Activated T-helper 1 cell treated with anti-CD3 and anti-CD28 coated beads, Interleukin-2, amount 50 U/mL, for 16 hours (primary cell): ENCODE results near the gene TOPBP1.

Experiments used
- DNase-seq, 2 donors: peaks; one replicate each; pipeline ENCODE4 v3.0.0-alpha.2; 2020; ENCODE audit warnings: low read depth in 1 of 2, low spot score in 1 of 2

Gene TOPBP1

DNA sequence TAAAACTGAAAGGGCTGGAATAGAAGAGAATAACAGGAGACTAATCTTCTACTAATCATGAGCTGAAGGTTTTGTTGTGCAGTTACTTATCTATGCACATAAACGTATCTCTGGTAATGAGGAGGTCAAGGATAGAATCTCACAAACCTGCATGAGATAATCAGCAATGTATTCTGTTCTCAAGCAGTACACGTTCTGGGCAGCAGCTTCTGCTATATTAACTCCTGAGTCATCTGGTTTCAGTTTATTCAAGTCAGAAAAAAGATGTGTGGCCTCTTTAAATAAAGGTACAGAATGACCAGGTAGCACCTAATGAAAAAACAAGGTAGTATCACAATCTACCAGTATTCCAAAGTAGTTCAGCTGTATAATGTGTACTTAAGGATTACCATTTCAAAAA lies 53.4 kb downstream of the TOPBP1 start:
- no peak for DNase-seq

DNA sequence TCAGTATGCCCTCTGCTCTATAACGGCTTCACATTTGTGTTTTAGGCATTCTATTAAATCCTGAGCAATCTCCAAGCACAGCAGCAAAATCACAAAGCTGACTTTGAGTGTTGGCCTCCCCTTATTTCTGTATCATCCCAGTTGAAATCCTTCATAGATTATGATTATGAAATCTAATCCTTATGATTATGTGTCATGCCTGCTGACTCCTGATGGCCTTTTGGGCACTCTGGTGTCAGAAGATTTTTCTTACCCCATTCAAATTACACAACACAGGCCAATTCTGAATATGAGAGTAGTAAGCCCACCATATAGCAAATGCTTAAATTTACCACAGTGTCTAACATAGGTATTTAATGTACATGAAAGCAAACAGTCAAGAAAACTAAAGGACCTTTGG lies 53.9 kb downstream of the TOPBP1 start:
- DNase-seq: no peak

DNA sequence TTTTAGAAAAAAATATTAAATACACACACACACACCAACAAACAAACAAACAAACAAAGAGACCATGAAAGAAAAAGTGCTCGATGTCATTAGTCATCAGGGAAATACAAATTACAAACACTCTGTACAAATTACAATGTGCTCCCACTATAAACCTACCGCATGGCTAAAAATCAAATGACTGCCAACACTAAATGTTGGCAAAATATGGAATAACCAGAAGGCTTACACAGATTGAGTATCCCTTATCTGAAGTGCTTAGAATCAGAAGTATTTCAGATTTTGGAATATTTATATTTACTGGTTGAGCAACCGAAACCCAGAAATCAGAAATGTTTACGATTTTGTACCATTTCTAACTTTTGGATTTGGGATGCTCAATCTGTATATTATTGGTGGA lies 54.8 kb downstream of the TOPBP1 start:
- DNase-seq: no peak

DNA sequence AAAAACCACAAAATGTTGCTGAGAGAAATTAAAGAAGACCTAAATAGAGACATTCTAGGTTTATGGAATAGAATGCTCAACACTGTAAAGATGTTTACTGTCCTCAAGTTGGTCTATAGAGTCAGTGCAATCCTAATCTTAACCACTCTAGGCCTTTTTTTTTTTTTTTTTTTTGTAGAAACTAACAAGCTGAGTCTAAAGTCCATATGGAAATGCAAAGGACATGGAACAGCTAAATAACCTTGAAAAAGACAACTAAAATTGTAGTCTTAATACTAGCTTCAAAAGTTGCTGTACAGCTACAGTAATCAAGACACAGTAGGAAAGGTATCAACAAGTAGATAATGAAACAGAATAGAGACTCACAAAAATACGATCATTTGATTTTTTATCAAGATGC lies 55.4 kb downstream of the TOPBP1 start:
- no peak for DNase-seq

DNA sequence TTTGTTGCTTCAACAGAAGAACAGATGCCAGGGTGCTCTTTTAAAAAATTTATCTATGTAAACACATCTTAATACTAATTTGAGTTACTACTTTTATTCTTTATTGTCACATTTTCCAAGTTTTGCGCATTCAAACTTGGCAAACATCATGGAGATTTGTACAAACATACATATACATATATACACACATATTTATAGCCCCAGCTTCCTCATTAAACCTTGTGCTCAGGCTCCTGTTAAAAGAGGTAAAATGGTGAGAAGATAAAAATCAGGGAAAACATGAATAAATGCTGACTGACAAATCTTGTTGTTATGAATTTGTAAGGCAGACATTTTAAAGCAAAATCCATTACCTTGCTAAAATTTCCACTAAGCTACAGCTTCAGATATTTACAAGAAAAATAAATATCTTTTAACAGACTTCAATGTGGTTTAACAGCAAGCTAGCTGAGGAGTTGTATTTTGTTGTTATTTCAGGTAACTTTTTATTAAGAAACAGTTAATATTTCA lies 61.1 kb downstream of the TOPBP1 start:
- no peak for DNase-seq

DNA sequence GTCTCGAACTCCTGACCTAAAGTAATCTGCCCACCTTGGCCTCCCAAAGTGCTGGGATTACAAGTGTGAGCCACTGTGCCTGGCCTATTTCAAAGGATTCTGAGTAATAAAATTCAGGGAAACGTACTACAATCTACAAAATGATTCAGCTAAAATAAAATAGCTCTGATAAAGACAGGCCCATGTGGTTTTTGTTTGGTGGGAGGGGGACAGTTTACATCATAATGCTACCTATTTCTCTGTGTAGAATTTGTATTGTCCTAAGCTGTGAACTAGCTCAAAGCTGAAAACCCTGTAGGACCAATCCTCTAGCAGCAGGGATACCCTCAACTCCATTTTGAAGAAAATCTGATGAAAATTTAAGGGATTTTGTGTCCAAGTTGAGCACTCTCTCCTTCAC lies 62.5 kb downstream of the TOPBP1 start:
- no peak for DNase-seq

DNA sequence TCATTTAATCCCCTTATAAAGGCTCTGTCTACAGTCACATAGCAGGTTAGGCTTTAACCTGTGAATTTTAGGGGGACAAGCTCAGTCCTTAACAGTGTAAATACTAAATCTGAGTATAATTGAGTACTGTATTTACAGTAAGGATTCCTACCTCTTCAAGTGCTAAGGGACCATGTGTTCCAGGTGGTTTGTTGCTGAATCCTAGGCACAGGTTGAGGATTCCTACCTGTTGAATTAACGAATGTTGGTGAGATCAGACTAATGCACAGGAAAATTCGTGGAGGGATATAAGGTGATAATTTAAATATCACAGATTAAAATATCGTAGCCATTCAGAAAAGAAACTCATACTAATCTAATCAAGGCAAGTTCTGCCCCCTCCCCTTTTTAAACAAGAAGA lies 63.3 kb downstream of the TOPBP1 start:
- DNase-seq: no peak

DNA sequence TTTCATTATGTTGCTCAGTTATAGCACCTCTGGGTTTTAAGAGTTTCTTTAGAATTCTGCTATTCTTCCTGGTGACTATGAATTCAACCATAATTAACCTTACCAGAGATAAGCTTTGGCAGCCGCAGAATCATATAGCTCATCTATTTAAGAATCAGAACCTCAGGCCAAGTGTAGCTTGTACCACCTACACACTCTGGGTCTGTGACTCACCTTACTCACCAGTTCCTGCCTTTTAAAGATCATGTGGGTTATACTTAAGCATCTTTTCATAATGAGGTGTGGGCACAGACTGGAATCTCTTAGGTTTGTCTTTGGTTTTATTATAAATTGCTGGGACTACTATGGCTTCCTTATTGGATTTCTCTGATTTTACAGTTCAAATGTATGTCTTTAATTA lies 66.4 kb downstream of the TOPBP1 start:
- no peak for DNase-seq

DNA sequence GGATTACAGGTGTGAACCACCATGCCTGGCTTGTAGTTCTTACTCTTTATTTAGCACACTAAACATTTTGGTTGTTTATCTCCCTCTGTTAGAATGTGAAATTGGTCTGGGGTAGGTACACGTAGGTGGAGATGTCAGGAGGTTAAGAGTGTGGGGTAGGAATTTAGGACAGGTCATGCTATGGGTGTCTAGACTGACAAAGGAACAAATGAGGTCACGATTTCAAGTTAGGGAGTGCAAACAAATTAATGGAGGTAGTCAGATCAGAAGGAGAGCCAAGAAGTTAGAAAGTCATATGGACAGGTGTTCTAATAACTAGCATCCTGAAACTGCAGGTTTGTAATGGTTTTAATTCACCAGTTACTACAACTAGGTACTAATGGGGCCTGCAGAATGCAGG lies 68.5 kb downstream of the TOPBP1 start:
- DNase-seq: no peak

DNA sequence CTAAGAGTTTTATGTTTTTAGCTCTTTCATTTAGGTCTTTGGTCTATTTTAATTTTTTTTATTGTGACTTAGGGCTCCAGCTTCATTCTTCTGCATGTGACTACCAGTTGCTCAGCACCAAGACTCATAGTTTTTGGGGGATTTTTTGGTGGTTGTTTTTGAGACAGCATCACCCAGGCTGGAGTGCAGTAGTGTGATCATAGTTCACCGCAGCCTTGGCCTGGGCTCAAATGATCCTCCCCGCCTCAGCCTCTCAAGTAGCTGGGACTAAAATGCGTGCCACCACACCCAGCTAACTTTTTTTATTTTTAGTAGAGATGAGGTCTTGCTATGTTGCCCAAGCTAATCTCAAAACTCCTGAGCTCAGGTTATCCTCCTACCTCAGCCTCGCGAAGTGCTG lies 68.9 kb downstream of the TOPBP1 start:
- DNase-seq: no peak

DNA sequence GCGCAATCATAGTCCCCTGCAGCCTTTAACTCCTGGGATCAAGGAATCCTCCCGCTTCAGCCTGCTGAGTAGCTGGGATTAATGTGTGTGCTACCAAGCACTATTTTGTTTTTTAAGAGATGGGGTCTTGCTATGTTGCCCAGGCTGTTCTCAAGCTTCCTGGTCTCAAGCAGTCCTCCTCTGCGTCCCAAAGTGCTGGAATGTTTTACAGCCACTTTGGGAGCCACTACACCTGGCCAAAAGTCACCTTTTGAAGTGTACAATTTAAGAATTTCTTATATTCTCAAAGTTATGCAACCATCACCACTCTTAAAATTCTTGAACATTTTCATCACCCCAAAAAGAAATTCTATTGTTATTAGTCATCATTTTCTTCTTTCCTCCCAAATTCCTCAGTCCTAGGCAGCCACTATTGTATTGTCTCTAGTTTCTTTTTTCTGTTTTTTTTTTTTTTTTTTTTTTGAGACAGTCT lies 70.4 kb downstream of the TOPBP1 start:
- no peak for DNase-seq

DNA sequence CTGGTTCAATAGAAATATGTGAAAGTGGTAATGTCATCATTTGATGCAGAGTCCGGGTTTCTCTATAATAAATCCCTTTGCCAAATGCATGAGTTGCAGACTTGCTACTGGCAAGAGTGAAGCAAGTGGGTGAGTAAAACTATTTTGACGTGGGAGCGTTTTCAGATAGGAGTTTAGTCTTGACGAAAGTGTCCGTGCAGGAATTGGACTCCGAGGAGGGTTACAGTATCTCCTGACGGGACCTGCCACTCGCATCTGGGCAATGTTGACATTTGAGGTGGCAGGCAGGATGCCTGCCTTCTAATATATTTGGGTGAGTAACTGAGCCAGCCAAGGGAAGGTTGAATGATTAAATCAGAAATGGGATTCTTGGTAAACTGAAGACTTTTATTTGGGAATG lies 72.2 kb downstream of the TOPBP1 start:
- DNase-seq: no peak

DNA sequence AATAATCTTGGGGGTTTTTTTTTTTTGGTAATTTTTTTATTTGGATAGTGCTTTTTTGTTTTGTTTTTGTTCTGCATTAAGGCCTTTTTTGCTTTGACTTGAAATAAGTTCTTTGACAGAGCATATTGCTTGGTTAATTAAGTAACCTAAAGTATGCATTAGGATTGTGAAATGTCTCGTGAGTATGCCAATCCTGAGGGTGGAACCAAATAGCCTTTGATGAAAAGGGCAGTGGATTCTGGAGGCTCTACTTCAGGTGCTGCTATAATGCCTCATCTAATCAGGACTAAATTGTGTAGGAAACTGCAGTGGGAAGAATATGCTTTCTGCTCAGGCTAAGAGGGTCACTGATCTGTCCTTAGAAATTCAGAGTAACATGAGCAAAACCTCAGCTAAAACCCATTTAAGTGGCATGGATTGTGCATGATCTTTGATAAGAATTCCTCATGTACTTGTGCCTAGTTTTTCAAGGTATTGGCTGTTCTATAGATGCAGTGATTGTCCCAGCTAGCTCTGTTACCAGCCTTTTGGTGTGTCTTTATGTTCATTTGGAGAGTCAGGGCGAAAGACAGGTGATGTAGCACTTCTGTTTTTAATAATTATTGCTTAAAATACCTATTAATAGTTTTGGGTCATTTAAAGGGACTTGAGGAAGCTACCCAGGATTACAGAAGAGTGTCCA lies 72.8 kb downstream of the TOPBP1 start:
- DNase-seq: no peak

DNA sequence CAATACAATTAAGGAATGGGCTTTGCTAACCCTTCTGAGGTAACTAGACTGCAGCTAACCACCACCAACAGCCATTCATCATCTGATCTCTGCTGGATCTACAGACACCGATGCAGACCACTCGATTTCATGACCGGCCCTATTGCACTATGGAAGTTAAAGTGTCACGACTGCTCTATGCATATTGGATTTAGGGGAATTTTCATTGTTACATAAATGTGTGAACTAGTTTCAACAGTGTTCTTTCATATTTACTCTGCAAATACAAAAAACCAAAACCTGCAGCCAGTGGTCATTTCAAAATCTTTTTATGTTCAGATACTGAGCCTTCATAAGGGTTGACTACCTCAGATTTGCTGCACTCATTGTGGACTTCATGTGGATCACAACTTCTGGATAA lies 73.7 kb downstream of the TOPBP1 start:
- DNase-seq: no peak

DNA sequence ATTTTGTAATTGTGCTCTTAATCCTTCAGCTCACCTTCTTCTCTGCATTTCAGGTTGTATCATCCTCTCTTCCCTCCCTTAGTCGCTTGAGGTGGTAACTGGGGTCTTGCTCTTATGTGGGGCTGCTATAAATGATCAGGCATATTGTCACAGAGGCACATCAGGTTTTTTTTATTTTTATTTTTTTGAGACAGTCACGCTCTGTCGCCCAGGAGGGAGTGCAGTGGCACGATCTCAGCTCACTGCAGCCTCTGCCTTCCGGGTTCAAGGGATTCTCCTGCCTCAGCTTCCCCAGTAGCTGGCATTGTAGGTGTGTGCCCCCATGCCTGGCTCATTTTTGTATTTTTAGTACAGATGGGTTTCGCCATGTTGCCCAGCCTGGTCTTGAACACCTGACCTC lies 78.3 kb downstream of the TOPBP1 start:
- no peak for DNase-seq

DNA sequence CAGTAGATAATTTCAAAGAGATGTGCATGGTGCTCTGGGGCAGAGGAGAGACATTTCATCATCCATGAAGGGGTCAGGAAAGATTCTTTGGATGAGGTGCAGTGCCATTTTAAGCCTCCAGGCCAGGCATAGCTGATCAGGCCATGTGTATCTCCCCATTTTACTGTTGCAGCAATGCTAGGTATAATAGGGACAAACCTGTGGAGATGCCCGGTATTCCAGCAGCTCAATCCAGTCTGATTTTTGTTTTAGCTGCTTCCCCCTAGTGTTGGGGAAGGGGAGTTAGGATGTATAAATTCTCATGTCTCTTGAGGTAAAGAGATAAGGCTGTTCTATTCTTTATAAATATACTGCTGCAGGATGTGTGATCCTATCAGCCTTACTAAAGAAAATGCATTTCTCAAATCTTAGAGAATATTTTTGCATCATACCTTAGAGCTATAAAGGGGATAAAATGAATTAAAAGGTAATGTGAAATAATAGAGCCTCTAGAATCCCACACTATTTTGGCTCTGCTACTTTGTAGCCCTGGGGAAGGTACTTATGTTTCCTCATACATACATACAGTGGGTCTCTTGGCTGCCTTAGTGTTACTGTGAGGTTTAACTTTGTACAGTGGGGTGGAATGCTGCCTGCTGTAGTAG lies 83.1 kb downstream of the TOPBP1 start:
- DNase-seq: no peak

DNA sequence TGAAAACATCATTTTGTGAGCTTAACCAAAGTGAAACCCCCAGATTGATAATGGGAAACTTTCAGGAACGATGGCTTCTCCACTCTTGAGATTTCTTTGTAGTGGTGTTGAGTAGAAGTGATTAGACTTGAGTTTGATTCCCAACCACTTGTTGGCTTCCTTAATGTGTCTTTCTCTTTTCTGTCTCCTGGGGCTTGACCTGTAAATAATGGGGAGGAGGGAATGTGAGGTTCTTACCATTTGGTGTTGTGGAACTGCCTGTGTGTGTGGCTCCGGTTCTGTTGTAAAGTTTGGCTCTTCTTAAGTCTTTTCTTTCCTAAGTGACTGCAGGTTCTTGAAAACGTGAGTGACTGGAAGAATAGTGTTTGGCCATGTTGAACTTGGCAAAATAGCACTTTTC lies 85.6 kb downstream of the TOPBP1 start:
- no peak for DNase-seq

DNA sequence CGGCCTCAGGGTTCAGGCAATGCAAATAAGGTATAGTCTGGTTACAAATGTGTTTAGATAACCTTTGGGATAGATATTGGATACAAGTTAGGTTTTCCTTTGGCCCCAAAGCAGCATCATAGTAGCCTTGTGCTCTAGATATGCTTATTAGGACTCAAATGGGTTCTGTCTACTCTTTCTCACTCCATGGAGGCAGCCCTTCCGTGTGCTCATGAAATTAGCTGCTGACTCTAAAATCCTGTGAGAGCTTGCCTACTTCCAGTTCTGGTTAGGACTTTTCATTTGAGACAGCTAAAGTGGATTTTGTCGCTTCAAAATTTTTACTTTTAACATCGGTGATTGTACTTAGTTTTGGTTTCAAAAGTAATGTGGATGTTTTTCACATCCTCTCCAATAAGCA lies 86.7 kb downstream of the TOPBP1 start:
- no peak for DNase-seq

DNA sequence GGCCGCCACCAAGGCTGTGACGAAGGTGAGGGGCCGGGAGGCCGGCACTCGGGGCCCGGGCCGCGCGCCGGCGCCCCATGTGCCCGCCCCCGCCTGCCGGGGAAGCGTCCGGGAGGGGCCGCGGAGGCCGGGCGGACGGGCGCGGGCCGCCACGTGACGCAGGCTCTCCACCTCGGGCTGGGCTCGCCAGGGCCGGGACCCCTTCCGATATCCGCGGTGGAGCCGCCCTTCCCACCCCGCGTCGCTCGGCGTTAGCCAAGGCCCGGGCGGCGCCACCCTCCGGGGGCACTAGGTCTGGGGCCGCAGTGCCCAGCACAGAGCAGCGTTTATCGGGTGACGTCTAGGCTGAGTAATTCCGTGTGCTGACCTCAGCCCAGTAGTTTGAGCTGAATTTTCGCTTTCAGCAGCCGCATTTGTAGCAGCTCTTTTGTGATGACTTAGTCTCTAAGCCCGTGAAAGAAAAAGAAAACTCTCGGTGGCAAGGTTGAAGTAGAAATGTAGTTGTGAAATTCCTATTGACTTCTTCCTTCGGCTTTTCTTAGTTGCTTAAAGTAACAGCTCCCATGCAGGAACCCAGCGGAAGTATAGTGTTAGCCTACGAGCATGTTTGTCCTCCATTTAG lies 87.4 kb downstream of the TOPBP1 start:
- DNase-seq: peak; percentile 30 to 64

DNA sequence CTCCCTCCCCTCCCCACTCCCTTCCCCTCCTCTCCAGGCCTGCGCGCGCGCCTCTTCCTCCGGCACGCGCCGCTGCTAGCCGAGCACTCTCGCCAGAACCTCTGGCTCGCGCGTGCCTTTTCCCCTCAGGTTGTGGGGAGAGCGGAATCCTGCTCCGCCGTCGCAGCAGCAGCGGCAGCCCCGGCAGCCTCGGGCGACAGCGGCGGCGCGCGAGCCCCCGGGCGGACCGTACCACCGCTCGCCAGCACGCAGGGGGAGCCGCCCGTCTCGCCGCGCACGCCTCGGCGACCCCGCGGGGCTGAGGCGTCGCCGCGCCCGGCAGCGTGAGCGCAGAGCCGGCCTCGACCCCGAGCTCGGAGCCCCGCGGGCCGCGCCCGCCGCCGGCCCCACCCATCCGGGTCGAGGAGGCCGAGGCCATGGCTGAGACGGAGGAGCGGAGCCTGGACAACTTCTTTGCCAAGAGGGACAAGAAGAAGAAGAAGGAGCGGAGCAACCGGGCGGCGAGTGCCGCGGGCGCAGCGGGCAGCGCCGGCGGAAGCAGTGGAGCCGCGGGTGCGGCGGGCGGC lies 88.0 kb downstream of the TOPBP1 start, which contains the start of gene CDV3:
Gene CDV3 (plus strand): TSS at position 58 of the 566 bp plus-strand sequence. CDS start 359 bp downstream, at position 417.
- no peak for DNase-seq

DNA sequence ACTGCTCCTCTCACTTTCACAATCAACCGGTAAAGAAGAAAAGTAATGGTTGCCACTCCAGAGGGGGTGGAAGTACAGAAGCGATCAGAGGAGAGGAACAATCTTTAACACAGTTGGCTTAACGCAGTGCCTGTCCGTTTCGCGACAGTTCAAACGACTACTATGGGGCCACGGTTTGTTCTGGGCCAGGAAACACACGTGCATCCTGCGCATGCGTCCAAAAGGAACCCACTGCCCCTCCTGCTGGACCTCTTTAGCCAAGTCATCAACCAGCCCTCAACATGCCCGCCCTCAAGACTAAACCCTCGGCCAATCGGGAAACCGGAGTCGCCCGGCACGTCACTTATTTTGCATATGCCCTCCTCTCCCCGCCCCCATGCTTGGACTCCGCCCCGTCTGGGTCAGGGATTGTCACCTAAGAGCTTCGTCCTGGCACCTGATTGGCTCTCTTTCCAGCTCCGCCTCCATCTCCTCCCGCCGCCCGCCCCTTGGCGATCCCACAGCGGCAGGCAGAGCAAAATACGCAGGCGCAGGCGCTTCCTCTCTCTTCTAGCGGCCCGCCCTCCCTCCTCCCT lies 88.6 kb downstream of the TOPBP1 start:
- peak; percentile 100 for DNase-seq
